SU-DHL-6 (cell line): ENCODE results near the gene FDX1.

Experiments
- H2AFZ ChIP-seq: fragments of 200-600 bp; sonication (generic); 2 replicates; pipeline ENCODE4 v1.6.1; 2014; ENCODE audit warnings: low read depth, mild to moderate bottlenecking, moderate library complexity, mixed read lengths, antibody characterized with exemption, low read length; ENCODE audit not compliant: severe bottlenecking
- H3F3A ChIP-seq: fragments of 200-600 bp; shearing (Covaris generic); 2 replicates; pipeline ENCODE4 v1.6.0; 2016; ENCODE audit warnings: antibody characterized with exemption, mild to moderate bottlenecking; ENCODE audit not compliant: insufficient read depth
- H3K27ac ChIP-seq: fragments of 200-600 bp; sonication (generic); 2 replicates; pipeline ENCODE4 v1.5.1; 2016; ENCODE audit warnings: low read depth, mild to moderate bottlenecking, low read length, moderate library complexity, mixed read lengths
- H3K27me3 ChIP-seq: fragments of 200-600 bp; sonication (generic), shearing (Covaris generic); 2 replicates; pipeline ENCODE4 v1.6.0; 2014; ENCODE audit warnings: mild to moderate bottlenecking, low read length
- H3K36me3 ChIP-seq: fragments of 200-600 bp; sonication (generic); 2 replicates; pipeline ENCODE4 v1.6.1; 2014; ENCODE audit warnings: mild to moderate bottlenecking, low read length, mixed read lengths
- H3K4me2 ChIP-seq: fragments of 300-600, 200-600 bp; shearing (Covaris generic), sonication (generic); 2 replicates; pipeline ENCODE4 v1.6.0; 2014; ENCODE audit warnings: low read length, low read depth, mild to moderate bottlenecking; ENCODE audit not compliant: poor library complexity, severe bottlenecking
- H3K4me3 ChIP-seq: fragments of 200-600 bp; sonication (generic); 2 replicates; pipeline ENCODE4 v1.5.1; 2014; ENCODE audit warnings: antibody characterized with exemption, low read length, mild to moderate bottlenecking, mixed read lengths; ENCODE audit not compliant: insufficient read depth, poor library complexity, severe bottlenecking
- H3K79me2 ChIP-seq: fragments of 200-600 bp; sonication (generic); 2 replicates; pipeline ENCODE4 v1.6.1; 2014; ENCODE audit warnings: mild to moderate bottlenecking, low read length, moderate library complexity; ENCODE audit not compliant: insufficient read depth
- H3K9ac ChIP-seq: fragments of 200-600 bp; sonication (generic); 2 replicates; pipeline ENCODE4 v1.7.0; 2014; ENCODE audit warnings: mild to moderate bottlenecking, low read length
- H3K9me2 ChIP-seq: fragments of 200-600 bp; sonication (generic); replicated peaks from 2 replicates; pipeline ENCODE4 v1.6.1; 2014; ENCODE audit warnings: low read length; ENCODE audit not compliant: insufficient read depth
- H3K9me3 ChIP-seq: fragments of 200-600 bp; sonication (generic); 2 replicates; pipeline ENCODE4 v1.6.1; 2014; ENCODE audit warnings: low read length, mixed read lengths; ENCODE audit not compliant: insufficient read depth
- H4K20me1 ChIP-seq: fragments of 200-600 bp; sonication (generic); 2 replicates; pipeline ENCODE4 v1.6.1; 2014; ENCODE audit warnings: low read depth, mild to moderate bottlenecking, antibody characterized with exemption, low read length, moderate library complexity, mixed read lengths
- CTCF ChIP-seq: fragments of 200-600 bp; sonication (generic); IDR thresholded peaks from one replicate; pipeline ENCODE4 v1.5.1; 2017; ENCODE audit warnings: antibody characterized with exemption, mild to moderate bottlenecking, low read length, moderate library complexity; ENCODE audit not compliant: insufficient read depth, poor library complexity, severe bottlenecking
- EZH2phosphoT487 ChIP-seq: fragments of 200-600 bp; sonication (generic), shearing (Covaris generic); conservative IDR thresholded peaks from 2 replicates; pipeline ENCODE4 v1.6.1; 2018; ENCODE audit warnings: mild to moderate bottlenecking, antibody characterized with exemption, low read length, moderate library complexity, mixed read lengths

FDX1 gene

GRCh38 chr11:110422306-110422905, 7.3 kb upstream of the FDX1 start:
- H3K9me2 ChIP-seq = no peaks in the 10 kb centered on the region
- no peak overlapping the region for H3K4me2 ChIP-seq
- H3K79me2 ChIP-seq = no peaks in the 10 kb centered on the region
- H4K20me1 ChIP-seq = no peaks in the 10 kb centered on the region
- no peak overlapping the region for H3K27ac ChIP-seq
- H3F3A ChIP-seq = no peaks in the 10 kb centered on the region
- TF ChIP-seq CTCF (no peak), EZH2phosphoT487 (no peak)
- H2AFZ ChIP-seq = no peak overlapping the region
- no peaks in the 10 kb centered on the region for H3K36me3 ChIP-seq
- H3K27me3 ChIP-seq = no peaks in the 10 kb centered on the region
- no peaks in the 10 kb centered on the region for H3K9me3 ChIP-seq
- H3K4me3 ChIP-seq = no peak overlapping the region
- no peak overlapping the region for H3K9ac ChIP-seq

GRCh38 chr11:110424775-110425444, 4.8 kb upstream of the FDX1 start:
- Histone ChIP-seq H3K4me2 (no peak overlapping the region), H4K20me1 (no peaks in the 10 kb centered on the region), H3K79me2 (no peaks in the 10 kb centered on the region), H3K27ac (no peak overlapping the region), H3K9me3 (no peaks in the 10 kb centered on the region), H3K27me3 (no peaks in the 10 kb centered on the region), H3K36me3 (no peaks in the 10 kb centered on the region), H3K9ac (no peak overlapping the region), H3K4me3 (no peak overlapping the region), H3K9me2 (no peaks in the 10 kb centered on the region), H3F3A (peaks cover 7% of the 10 kb centered on the region; the same call in 1 of the 2 replicates), H2AFZ (no peak overlapping the region)
- no peak for TF ChIP-seq CTCF
- TF ChIP-seq EZH2phosphoT487 = no peak

- Histone ChIP-seq H2AFZ (no peak overlapping the region), H3K9me3 (no peaks in the 10 kb centered on the region), H3K4me3 (no peak overlapping the region), H3K4me2 (no peak overlapping the region), H3K79me2 (peaks cover 7% of the 10 kb centered on the region), H3K9me2 (no peaks in the 10 kb centered on the region), H3K27ac (no peak overlapping the region), H4K20me1 (no peaks in the 10 kb centered on the region), H3K9ac (no peak overlapping the region), H3K27me3 (no peaks in the 10 kb centered on the region), H3K36me3 (no peaks in the 10 kb centered on the region), H3F3A (peaks cover 7% of the 10 kb centered on the region; the same call in 1 of the 2 replicates)
- TF ChIP-seq CTCF (no peak), EZH2phosphoT487 (no peak)
Measured at GRCh38 chr11:110425751-110426545, 3.8 kb upstream of the FDX1 start.
